Activated CD4-positive, alpha-beta T cell treated with anti-CD3 and anti-CD28 coated beads, Interleukin-2, amount 50 U/mL, for 48 hours (primary cell): ENCODE measurements around the gene TSPAN12.

Experiments
- DNase-seq, 2 experiments: peaks; one replicate each; pipeline ENCODE4 v3.0.0-alpha.2; 2020

Gene TSPAN12

DNA sequence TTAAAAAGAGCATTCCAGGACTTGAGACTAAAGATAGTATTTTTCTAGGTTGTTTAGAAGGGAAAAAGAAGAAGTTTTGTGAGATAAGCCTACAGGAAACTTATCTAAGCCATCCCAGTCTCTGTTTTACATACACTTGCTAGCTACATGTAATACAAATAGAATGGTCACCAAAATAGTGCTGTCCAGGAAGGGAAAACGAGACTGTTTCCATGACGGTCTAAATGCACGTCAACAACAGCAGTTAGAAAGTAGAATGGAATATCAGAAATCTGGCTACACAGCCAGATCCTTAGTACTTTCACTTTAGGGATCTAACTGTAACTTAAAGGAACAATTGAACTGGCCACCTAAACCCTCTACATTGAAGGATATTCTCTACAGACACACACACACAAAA is 117.6 kb downstream of the TSPAN12 start:
- DNase-seq, result no peak

DNA sequence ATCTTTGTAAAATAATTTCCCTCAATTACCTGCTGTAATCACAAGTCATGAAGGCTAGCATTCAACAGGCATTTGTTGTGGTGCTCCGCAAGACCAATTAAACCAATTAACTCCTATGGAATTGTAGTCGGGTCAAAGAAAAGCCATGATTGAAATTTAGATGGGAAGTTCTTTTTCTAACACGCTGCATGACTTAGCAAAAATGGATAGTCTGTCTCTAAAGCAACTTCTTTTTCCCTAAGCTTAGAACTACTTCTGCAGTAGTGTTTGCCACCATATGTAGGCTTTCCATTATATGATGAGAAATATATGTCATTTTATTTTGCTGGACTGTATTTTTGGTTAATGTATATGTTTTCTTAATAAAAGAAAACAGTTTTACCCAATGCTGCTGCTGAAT is 119.1 kb downstream of the TSPAN12 start:
- DNase-seq, result no peak
